ENCODE measurements around the gene TBL3. TPM values are rescaled to one million over a fixed set of nuclear protein-coding genes. Genes with fewer than 3 reads are reported as not detected.
"Not testable (repeated sequence)": the region's sequence is repeated elsewhere in the genome, so short reads cannot be mapped to it uniquely, and the experiment has no call there.

TBL3 gene
- total RNA-seq, 2 experiments from 2014 or later = 29.4 to 30.7 TPM

- no peaks in the 10 kb centered on the region for H3K27me3 Mint-ChIP-seq
- ATAC-seq (ENCODE audit: low read depth) (no peak), DNase-seq (no peak)
- no peak overlapping the region for H3K4me3 Mint-ChIP-seq
- peaks cover 7% of the 10 kb centered on the region for H3K4me1 Mint-ChIP-seq
- no peaks in the 10 kb centered on the region for H3K9me3 Mint-ChIP-seq
- H3K27ac Mint-ChIP-seq = no peak overlapping the region
- no peaks in the 10 kb centered on the region for H3K36me3 Mint-ChIP-seq
- POLR2A ChIA-PET = no interaction called here
These were observed 32.9 kb upstream of the TBL3 start for GRCh38 chr16:1938910-1939309.

GRCh38 chr16:1939833-1940232 lies 32.0 kb upstream of the TBL3 start:
- not testable (repeated sequence) for H3K27me3 Mint-ChIP-seq; H3K27ac Mint-ChIP-seq; ATAC-seq (ENCODE audit: low read depth); H3K4me3 Mint-ChIP-seq; H3K9me3 Mint-ChIP-seq; H3K36me3 Mint-ChIP-seq; H3K4me1 Mint-ChIP-seq; DNase-seq
- POLR2A ChIA-PET = interaction anchor here (1.0 kb wide), 1 partner anchor 216 kb away, joined by 3 read pairs; the partner anchor contains the start of gene TRAF7

GRCh38 chr16:1940273-1941161 lies 31.3 kb upstream of the TBL3 start:
- Mint-ChIP-seq H3K4me1 (peaks cover 10% of the 10 kb centered on the region), H3K27ac (no peak overlapping the region), H3K4me3 (no peak overlapping the region), H3K27me3 (no peaks in the 10 kb centered on the region), H3K36me3 (no peaks in the 10 kb centered on the region), H3K9me3 (no peaks in the 10 kb centered on the region)
- DNase-seq (no peak), ATAC-seq (ENCODE audit: low read depth) (no peak)
- POLR2A ChIA-PET = interaction anchor here (1.0 to 3.2 kb wide), 3 partner anchors 25 to 215 kb away, joined by 3 to 30 read pairs (median 3); partner anchors contain the start of genes RNF151, RPS2 and TRAF7

- Mint-ChIP-seq H3K9me3 (no peaks in the 10 kb centered on the region), H3K27me3 (no peaks in the 10 kb centered on the region), H3K4me3 (peak overlapping the region; percentile 85), H3K27ac (no peak overlapping the region), H3K36me3 (no peaks in the 10 kb centered on the region), H3K4me1 (peaks cover 10% of the 10 kb centered on the region)
- DNase-seq (no peak), ATAC-seq (ENCODE audit: low read depth) (no peak)
- POLR2A ChIA-PET = interaction anchor here (0.6 to 3.2 kb wide), 3 partner anchors 24 to 115 kb away, joined by 3 to 30 read pairs (median 3); partner anchors contain the start of genes RNF151 and RPS2
These were observed 30.4 kb upstream of the TBL3 start for GRCh38 chr16:1941162-1942046.

- Mint-ChIP-seq H3K4me3 (peak overlapping the region; percentile 85), H3K9me3 (no peaks in the 10 kb centered on the region), H3K36me3 (no peaks in the 10 kb centered on the region), H3K27ac (peak overlapping the region; percentile 64), H3K4me1 (peaks cover 10% of the 10 kb centered on the region), H3K27me3 (no peaks in the 10 kb centered on the region)
- no peak for ATAC-seq (ENCODE audit: low read depth)
- DNase-seq = no peak
- POLR2A ChIA-PET = interaction anchor here (1.0 to 3.2 kb wide), 4 partner anchors 13 to 116 kb away, joined by 3 to 30 read pairs (median 6); partner anchors contain the start of genes NDUFB10, RNF151 and RPS2
These were observed 29.6 kb upstream of the TBL3 start for GRCh38 chr16:1942047-1942809.

- peak; percentile 95 for ATAC-seq (ENCODE audit: low read depth)
- Mint-ChIP-seq H3K9me3 (no peaks in the 10 kb centered on the region), H3K4me1 (peaks cover 10% of the 10 kb centered on the region), H3K27ac (peak within 1 kb of the TSS; percentile 69), H3K36me3 (no peaks in the 10 kb centered on the region), H3K4me3 (peak within 1 kb of the TSS; percentile 85), H3K27me3 (no peaks in the 10 kb centered on the region)
- POLR2A ChIA-PET = interaction anchor here (0.6 to 3.2 kb wide), 5 partner anchors 14 to 271 kb away, joined by 3 to 30 read pairs (median 4); partner anchors contain the start of genes NDUFB10, RNF151 and RPS2
- DNase-seq = peak; percentile 100
These were observed 28.8 kb upstream of the TBL3 start, which contains the start of gene MSRB1 for GRCh38 chr16:1942810-1943726. Gene MSRB1 (minus strand): TSS chr16:1943199. CDS start chr16:1943156, 43 bp downstream.

GRCh38 chr16:1944612-1945199 lies 27.1 kb upstream of the TBL3 start:
- no peak for ATAC-seq (ENCODE audit: low read depth)
- DNase-seq = no peak
- Mint-ChIP-seq H3K27me3 (no peaks in the 10 kb centered on the region), H3K36me3 (no peaks in the 10 kb centered on the region), H3K27ac (no peak overlapping the region), H3K4me1 (peaks cover 10% of the 10 kb centered on the region), H3K4me3 (peak overlapping the region; percentile 21), H3K9me3 (no peaks in the 10 kb centered on the region)
- POLR2A ChIA-PET = interaction anchor here (0.7 to 1.9 kb wide), 2 partner anchors 16 to 36 kb away, joined by 3 to 4 read pairs; no protein-coding TSS in a partner anchor

GRCh38 chr16:1945559-1946391 lies 26.1 kb upstream of the TBL3 start:
- no peak for ATAC-seq (ENCODE audit: low read depth)
- no peak overlapping the region for H3K27ac Mint-ChIP-seq
- POLR2A ChIA-PET = interaction anchor here (1.8 kb wide), 1 partner anchor 19 kb away, joined by 10 read pairs; the partner anchor contains the start of gene RPS2
- no peak for DNase-seq
- no peak overlapping the region for H3K4me3 Mint-ChIP-seq
- H3K27me3 Mint-ChIP-seq = no peaks in the 10 kb centered on the region
- peaks cover 10% of the 10 kb centered on the region for H3K4me1 Mint-ChIP-seq
- no peaks in the 10 kb centered on the region for H3K9me3 Mint-ChIP-seq
- no peaks in the 10 kb centered on the region for H3K36me3 Mint-ChIP-seq

GRCh38 chr16:1946495-1947368 lies 25.1 kb upstream of the TBL3 start:
- Mint-ChIP-seq H3K9me3 (no peaks in the 10 kb centered on the region), H3K4me1 (peaks cover 10% of the 10 kb centered on the region), H3K27me3 (no peaks in the 10 kb centered on the region), H3K4me3 (no peak overlapping the region), H3K27ac (no peak overlapping the region), H3K36me3 (no peaks in the 10 kb centered on the region)
- ATAC-seq (ENCODE audit: low read depth) (no peak), DNase-seq (no peak)
- POLR2A ChIA-PET = interaction anchor here (1.8 kb wide), 1 partner anchor 18 kb away, joined by 10 read pairs; the partner anchor contains the start of gene RPS2

- Mint-ChIP-seq H3K27ac (no peak overlapping the region), H3K9me3 (no peaks in the 10 kb centered on the region), H3K27me3 (no peaks in the 10 kb centered on the region), H3K4me3 (no peak overlapping the region), H3K4me1 (peaks cover 7% of the 10 kb centered on the region), H3K36me3 (no peaks in the 10 kb centered on the region)
- DNase-seq (no peak), ATAC-seq (ENCODE audit: low read depth) (no peak)
- POLR2A ChIA-PET = no interaction called here
These were observed 24.5 kb upstream of the TBL3 start for GRCh38 chr16:1947369-1947670.

Data from activated naive CD8-positive, alpha-beta T cell treated with anti-CD3 and anti-CD28 coated beads, Interleukin-2, amount 10 ng/mL, durations not matched to agents 7 days and 5 days (primary cell).